Mucosa of descending colon (tissue), 3 donors: Measurements from ENCODE around the gene ATP10D. TPM values are rescaled to one million over a fixed set of nuclear protein-coding genes. Genes with fewer than 3 reads are reported as not detected.
"Not testable (repeated sequence)": the region's sequence is repeated elsewhere in the genome, so short reads cannot be mapped to it uniquely, and the experiment has no call there.

ENCODE experiments used
- ATAC-seq: fragments of 200-7000 bp; cut with Tn5 transposase; one replicate; pipeline ENCODE4 v1.9.1; 2020; ENCODE audit warnings: mild to moderate bottlenecking, moderate library complexity
- DNase-seq, 3 donors: peaks; one replicate each; pipeline ENCODE4 v3.0.0-alpha.2; 2020
- H3K36me3 ChIP-seq: fragments of 200-600 bp; one replicate; pipeline ENCODE4 v1.8.0; 2021; ENCODE audit warnings: low read depth, mild to moderate bottlenecking
- H3K4me1 ChIP-seq: fragments of 200-600 bp; one replicate; pipeline ENCODE4 v1.8.0; 2021; ENCODE audit warnings: low read depth, mild to moderate bottlenecking
- H3K4me3 ChIP-seq: fragments of 200-600 bp; one replicate; pipeline ENCODE4 v1.8.0; 2021; ENCODE audit warnings: mild to moderate bottlenecking
- H3K9me3 ChIP-seq: fragments of 200-600 bp; one replicate; pipeline ENCODE4 v1.8.0; 2021; ENCODE audit warnings: mild to moderate bottlenecking
- intact Hi-C, 2 donors: fragments of 100-400 bp; cut with DNase I in 1 of 2; cut with micrococcal nuclease in 1 of 2; formaldehyde crosslinking; loops; one replicate each; pipeline versions ENCODE4 v1.11.0 to v1.11.1; 2022; cut with DNase I, micrococcal nuclease
- total RNA-seq, 3 donors: library from RNA; stranded (reverse); fragmentation: NEBNext Ultra II Directional in 2 of 3; extraction: Animal tissue kit (Norgen Biotek cat#: 25700) in 2 of 3; gene quantifications; one replicate each; pipeline versions ENCODE4 v1.2.1 to v1.2.4, GENCODE V29; 2021 to 2023
- TF ChIP-seq, protein P1 (sequence below): fragments of 200-600 bp; IDR thresholded peaks from one replicate; pipeline ENCODE4 v1.8.0; 2022; ENCODE audit warnings: antibody characterized with exemption, mild to moderate bottlenecking
- donor health status: DM: no; HTN: no; CAD: no; lungs with moderate emphysema.
- donor health status: DM: no; HTN: no; CAD: no.
- donor health status: DM: no; HTN: yes; CAD: no.

Gene ATP10D
- total RNA-seq, 3 donors from 2014 or later: 9.9 to 24.9 (median 11.4) TPM

DNA sequence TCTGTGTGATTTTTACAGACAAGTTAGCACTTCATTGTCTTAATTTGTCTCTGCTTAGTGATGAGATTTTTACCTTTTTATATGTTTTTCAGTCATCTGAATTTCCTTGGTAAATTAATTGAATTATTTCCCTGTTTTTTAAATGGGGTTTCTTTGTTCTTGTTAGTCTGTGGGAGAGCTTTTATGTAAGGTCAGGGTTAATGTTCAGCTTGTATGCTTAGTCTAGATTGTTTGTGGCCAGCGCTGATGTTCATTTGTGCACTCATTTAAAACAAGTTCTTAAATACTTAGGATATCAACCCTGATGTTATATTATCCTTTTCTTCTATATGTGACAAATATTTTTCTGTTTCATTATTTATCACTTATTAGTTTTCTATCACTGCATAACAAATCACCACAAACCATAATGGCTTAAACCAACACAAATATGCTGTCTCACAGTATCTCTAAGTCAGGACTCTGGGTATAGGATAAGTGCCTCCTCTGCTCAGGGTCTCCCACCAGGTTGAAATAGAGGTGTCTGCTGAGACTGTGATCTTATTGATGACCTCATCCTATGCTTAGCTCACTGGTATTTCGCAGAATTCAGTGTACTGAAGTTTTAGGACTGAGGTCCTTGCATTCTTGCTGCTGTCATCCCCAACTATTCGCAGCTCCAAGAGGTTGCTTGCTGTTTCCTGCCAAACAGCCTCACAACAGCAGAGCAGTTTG lies 53.2 kb downstream of the ATP10D start:
- Histone ChIP-seq H3K36me3 (no peaks in the 10 kb centered on the region), H3K9me3 (no peaks in the 10 kb centered on the region), H3K4me3 (no peak overlapping the region), H3K4me1 (no peaks in the 10 kb centered on the region)
- TF ChIP-seq, protein P1, sequence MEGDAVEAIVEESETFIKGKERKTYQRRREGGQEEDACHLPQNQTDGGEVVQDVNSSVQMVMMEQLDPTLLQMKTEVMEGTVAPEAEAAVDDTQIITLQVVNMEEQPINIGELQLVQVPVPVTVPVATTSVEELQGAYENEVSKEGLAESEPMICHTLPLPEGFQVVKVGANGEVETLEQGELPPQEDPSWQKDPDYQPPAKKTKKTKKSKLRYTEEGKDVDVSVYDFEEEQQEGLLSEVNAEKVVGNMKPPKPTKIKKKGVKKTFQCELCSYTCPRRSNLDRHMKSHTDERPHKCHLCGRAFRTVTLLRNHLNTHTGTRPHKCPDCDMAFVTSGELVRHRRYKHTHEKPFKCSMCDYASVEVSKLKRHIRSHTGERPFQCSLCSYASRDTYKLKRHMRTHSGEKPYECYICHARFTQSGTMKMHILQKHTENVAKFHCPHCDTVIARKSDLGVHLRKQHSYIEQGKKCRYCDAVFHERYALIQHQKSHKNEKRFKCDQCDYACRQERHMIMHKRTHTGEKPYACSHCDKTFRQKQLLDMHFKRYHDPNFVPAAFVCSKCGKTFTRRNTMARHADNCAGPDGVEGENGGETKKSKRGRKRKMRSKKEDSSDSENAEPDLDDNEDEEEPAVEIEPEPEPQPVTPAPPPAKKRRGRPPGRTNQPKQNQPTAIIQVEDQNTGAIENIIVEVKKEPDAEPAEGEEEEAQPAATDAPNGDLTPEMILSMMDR: no peak
- no peak for ATAC-seq
- no peak for DNase-seq
- intact Hi-C loops: no loop called here

DNA sequence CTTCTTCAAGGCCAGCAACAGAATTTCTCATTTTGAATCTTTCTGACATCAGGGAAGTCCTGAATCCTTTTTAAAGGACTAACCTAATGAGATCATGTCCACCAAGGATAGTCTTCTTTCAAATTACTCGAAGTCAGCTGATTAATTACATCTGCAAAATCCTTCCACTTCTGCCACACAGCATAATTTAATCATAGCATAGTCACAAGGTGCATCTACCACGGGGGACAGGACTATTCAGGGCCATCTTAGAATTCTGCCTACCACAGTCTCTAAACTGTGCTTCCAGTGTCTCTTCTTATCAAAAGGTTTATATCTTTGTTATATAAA lies 53.7 kb downstream of the ATP10D start:
- H3K9me3 ChIP-seq: no peaks in the 10 kb centered on the region
- TF ChIP-seq, protein P1: no peak
- no peak overlapping the region for H3K4me3 ChIP-seq
- H3K36me3 ChIP-seq: no peaks in the 10 kb centered on the region
- ATAC-seq (no peak), DNase-seq (no peak)
- no peaks in the 10 kb centered on the region for H3K4me1 ChIP-seq
- intact Hi-C loops: no loop called here

DNA sequence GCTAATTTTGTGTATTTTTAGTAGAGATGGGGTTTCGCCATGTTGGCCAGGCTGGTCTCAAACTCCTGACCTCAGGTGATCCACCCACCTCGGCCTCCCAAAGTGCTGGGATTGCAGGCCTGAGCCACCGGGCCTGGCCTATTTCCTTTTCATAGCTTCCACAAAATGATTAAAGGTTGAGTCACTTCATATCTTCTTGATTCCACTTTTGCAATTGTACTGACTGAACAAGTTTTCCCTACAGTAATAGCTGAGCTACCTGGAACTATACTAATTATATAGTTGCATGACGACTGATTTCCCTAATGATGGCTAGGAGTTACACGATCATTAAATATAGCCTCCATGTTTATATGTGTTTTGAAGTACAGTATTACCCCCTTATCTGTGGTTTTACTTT lies 57.6 kb downstream of the ATP10D start:
- intact Hi-C loops: not testable (repeated sequence)

DNA sequence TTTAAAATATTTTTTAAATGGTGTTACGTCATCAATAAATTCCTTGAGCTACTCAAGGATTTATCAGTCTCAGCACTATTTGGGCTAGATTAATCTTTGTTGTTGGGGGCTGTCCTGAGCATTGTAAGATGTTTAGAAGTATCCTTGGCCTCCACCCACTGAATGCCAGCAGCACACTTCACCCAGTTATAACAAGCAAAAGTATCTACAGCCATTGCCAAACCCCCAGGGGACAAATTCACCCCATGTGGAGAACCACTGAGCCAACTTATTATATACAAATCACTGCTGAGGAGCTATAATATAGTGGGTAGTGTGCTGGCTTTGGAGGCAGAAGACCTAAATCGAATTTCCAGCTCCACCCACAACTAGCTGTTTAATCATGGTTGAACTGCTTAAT lies 58.3 kb downstream of the ATP10D start:
- Histone ChIP-seq H3K9me3 (no peaks in the 10 kb centered on the region), H3K4me3 (no peak overlapping the region), H3K36me3 (no peaks in the 10 kb centered on the region), H3K4me1 (no peaks in the 10 kb centered on the region)
- TF ChIP-seq, protein P1: no peak
- ATAC-seq (no peak), DNase-seq (no peak)
- intact Hi-C loops: no loop called here

More for the DNA sequence above, 57.6 kb downstream of the ATP10D start:
- DNase-seq, H3K9me3 ChIP-seq, ATAC-seq, H3K4me1 ChIP-seq, H3K36me3 ChIP-seq, H3K4me3 ChIP-seq: not testable (repeated sequence)

DNA sequence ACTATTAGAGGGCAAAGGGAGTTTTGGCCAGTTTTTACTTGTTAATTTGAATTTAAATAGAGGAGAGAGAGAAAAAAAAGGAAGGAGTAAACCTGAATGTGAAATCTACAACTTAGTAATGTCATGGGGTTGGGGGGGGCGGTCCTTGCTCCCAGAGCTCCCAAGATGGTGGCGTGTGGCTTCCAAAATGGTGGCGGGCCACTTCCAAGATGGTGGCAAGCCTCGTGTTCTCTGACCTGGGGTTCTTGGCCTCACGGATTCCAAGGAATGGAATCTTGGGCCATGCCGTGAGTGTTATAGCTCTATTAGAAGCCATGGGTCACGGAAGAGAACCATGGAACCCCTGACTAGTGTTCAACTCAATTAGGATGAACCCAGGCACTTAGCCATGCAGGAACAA lies 65.3 kb downstream of the ATP10D start:
- H3K36me3 ChIP-seq, H3K4me3 ChIP-seq: not testable (repeated sequence)

DNA sequence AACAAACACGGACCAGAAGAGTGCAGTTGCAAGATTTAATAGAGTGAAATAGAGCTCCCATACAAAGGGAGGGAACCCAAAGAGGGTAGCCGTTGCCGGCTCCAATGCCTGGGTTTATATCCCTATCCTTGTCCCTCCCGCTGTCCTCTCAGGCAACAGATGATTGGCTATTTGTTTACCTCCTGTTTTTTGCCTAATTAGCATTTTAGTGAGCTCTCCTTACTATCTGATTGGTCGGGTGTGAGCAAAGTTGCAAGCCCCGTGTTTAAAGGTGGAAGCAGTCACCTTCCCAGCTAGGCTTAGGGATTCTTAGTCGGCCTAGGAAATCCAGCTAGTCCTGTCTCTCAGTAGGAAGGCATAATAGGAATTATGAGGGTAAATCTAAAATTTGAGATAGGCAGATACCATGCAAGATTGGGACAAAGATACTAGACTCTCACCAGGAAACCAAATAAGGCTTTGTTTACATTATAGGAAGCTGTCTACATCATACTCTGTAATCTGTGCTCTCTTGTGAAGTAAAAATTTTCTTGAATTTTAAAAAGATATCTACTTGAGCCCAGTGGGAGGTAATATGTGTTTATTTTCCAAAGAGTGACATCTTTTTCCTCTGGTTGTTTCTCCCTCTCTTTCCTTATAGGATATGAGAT lies 65.9 kb downstream of the ATP10D start:
- TF ChIP-seq, protein P1: no peak
- intact Hi-C loops: no loop called here
- DNase-seq (no peak), ATAC-seq (no peak)
- Histone ChIP-seq H3K9me3 (no peaks in the 10 kb centered on the region), H3K4me1 (no peaks in the 10 kb centered on the region), H3K36me3 (no peaks in the 10 kb centered on the region), H3K4me3 (no peak overlapping the region)

More for the DNA sequence above, 65.3 kb downstream of the ATP10D start:
- H3K4me1 ChIP-seq, H3K9me3 ChIP-seq, DNase-seq, ATAC-seq, intact Hi-C loops: not testable (repeated sequence)
